Mesendoderm (in vitro differentiated cells): ENCODE measurements around the gene ZBTB8B.

Experiments
- DNase-seq: peaks from one replicate; pipeline ENCODE4 v3.0.0; 2013
- H2AK5ac ChIP-seq: 2 replicates; pipeline ENCODE4 v1.6.1; 2013; ENCODE audit warnings: low read length, inconsistent platforms
- H2BK120ac ChIP-seq: 2 replicates; pipeline ENCODE4 v1.6.1; 2013; ENCODE audit warnings: low read depth, mild to moderate bottlenecking, low read length, moderate library complexity, mixed read lengths
- H2BK15ac ChIP-seq: replicated peaks from 2 replicates; pipeline ENCODE4 v1.6.1; 2013; ENCODE audit warnings: low read depth, mild to moderate bottlenecking, moderate library complexity
- H2BK5ac ChIP-seq: 2 replicates; pipeline ENCODE4 v1.6.1; 2013; ENCODE audit warnings: low read length, inconsistent platforms
- H3K18ac ChIP-seq: 2 replicates; pipeline ENCODE4 v1.6.1; 2013; ENCODE audit warnings: mild to moderate bottlenecking, low read length, mixed read lengths
- H3K23ac ChIP-seq: one replicate; pipeline ENCODE4 v1.6.1; 2013; ENCODE audit warnings: low read length
- H3K27ac ChIP-seq: 2 replicates; pipeline ENCODE4 v1.5.1; 2013; ENCODE audit warnings: low read depth, mild to moderate bottlenecking, inconsistent platforms, low read length, moderate library complexity
- H3K27me3 ChIP-seq: 2 replicates; pipeline ENCODE4 v1.6.1; 2013; ENCODE audit warnings: low read length, control low read depth, mild to moderate bottlenecking, inconsistent platforms; ENCODE audit not compliant: insufficient read depth, poor library complexity
- H3K36me3 ChIP-seq: 2 replicates; pipeline ENCODE4 v1.6.1; 2013; ENCODE audit warnings: low read length, inconsistent platforms; ENCODE audit not compliant: control insufficient read depth, insufficient read depth
- H3K4ac ChIP-seq: one replicate; pipeline ENCODE4 v1.6.1; 2013; ENCODE audit warnings: low read depth, mild to moderate bottlenecking, low read length, moderate library complexity
- H3K4me1 ChIP-seq: 2 replicates; pipeline ENCODE4 v1.6.1; 2013; ENCODE audit warnings: low read depth, low read length, inconsistent platforms; ENCODE audit not compliant: control insufficient read depth
- H3K4me2 ChIP-seq: 2 replicates; pipeline ENCODE4 v1.6.1; 2013; ENCODE audit warnings: low read length
- H3K4me3 ChIP-seq: 2 replicates; pipeline ENCODE4 v1.5.1; 2013; ENCODE audit warnings: mild to moderate bottlenecking, low read length
- H3K56ac ChIP-seq: one replicate; pipeline ENCODE4 v1.6.1; 2013; ENCODE audit warnings: low read length
- H3K79me1 ChIP-seq: 2 replicates; pipeline ENCODE4 v1.6.1; 2013; ENCODE audit warnings: low read length, inconsistent platforms
- H3K79me2 ChIP-seq: 2 replicates; pipeline ENCODE4 v1.6.1; 2013; ENCODE audit warnings: mild to moderate bottlenecking, low read length; ENCODE audit not compliant: control insufficient read depth, insufficient read depth
- H3K9ac ChIP-seq: 2 replicates; pipeline ENCODE4 v1.6.1; 2013; ENCODE audit warnings: low read length, inconsistent platforms
- H4K5ac ChIP-seq: one replicate; pipeline ENCODE4 v1.6.1; 2013; ENCODE audit warnings: low read length
- H4K8ac ChIP-seq: one replicate; pipeline ENCODE4 v1.6.1; 2013; ENCODE audit warnings: low read depth, mild to moderate bottlenecking, control low read depth, low read length, moderate library complexity
- WGBS: extraction: QIAGEN DNeasy Blood & Tissue Kit; methylation state at CpG from one replicate; pipeline ENCODE4 v1.1.7; 2013; ENCODE audit warnings: low lambda C conversion rate, missing lambda C conversion rate; ENCODE audit not compliant: insufficient coverage; ENCODE audit errors: extremely low coverage; 5-methylcytosine and 5-hydroxymethylcytosine counted together

ZBTB8B gene

DNA sequence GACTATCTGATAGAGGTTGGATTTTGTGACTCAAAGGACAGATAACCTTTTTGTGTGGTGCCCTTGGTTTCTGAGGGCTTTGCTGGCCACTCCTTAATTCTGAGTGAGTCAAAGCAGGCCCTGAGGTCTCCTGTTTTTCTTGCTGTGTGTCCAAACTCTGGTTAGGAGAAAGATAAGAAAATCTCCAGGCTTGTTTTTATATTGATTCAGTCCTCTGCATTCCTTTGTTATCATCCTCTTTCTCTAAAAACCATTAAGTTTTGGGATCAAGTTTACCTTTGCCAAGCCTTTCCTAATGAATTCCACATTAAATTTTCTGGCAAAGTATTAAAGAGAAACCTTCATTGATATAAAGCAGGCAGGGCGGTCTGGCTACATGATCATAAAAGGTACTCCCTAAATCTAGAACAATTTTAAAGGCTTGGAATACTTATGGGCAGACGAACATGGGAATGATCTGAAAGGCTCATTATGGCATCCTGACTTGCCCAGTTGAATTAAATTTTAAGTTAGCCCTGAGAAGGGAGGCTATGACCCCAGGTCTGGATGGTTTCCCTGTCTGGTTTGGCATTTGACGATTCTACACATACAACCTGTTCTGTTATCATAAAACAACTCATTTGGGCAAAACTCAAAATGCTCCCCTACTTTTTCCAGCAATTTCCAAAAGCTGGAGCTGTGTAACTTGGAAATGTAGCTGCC, 20.8 kb downstream of the ZBTB8B start:
- Histone ChIP-seq H2BK15ac (no peak overlapping the region), H3K4me2 (no peak overlapping the region), H3K4ac (no peak overlapping the region), H3K27ac (no peak overlapping the region), H2BK120ac (no peak overlapping the region), H3K4me3 (no peak overlapping the region), H4K5ac (no peak overlapping the region), H3K18ac (no peak overlapping the region), H3K9ac (no peak overlapping the region), H3K79me1 (no peaks in the 10 kb centered on the region), H3K23ac (no peak overlapping the region), H3K27me3 (no peaks in the 10 kb centered on the region), H3K79me2 (no peaks in the 10 kb centered on the region), H2AK5ac (no peak overlapping the region), H4K8ac (no peak overlapping the region), H2BK5ac (no peak overlapping the region), H3K36me3 (no peaks in the 10 kb centered on the region), H3K56ac (no peak overlapping the region), H3K4me1 (no peaks in the 10 kb centered on the region)
- DNase-seq = no peak
- no CpG with 5 or more reads among the region's 3 CpGs for WGBS

DNA sequence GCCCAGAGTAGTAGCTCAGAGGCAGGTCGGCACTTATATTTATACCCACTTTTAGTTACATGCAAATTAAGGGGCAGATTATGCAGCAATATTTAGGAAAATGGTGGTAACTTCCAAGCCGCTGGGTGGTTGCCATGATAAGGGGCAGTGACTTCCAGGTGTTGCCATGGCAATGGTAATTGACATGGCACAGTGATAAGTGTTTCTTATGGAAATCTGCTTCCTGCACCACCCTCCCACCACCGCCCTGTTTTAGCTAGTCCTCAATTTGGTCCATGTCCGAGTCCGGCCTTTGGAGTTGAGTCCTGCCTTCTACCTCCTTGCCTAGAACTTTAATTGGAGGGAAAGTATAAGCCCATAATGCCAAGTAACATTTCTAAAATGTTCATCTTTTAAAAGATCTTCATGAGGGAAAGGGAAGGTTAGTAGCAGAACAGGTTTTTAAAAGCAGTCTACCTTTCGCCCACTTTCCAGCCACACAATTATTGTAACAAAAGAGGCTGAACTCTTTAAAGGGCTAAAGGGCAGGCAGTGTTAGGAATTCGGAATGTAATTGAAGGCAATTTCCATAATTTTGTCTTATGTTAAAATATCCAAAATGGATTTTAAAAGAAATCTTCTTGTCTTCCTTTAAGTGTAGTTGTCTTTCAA, 21.7 kb downstream of the ZBTB8B start:
- no peak for DNase-seq
- WGBS = no CpG with 5 or more reads among the region's 7 CpGs
- H3K4ac ChIP-seq = no peak overlapping the region

DNA sequence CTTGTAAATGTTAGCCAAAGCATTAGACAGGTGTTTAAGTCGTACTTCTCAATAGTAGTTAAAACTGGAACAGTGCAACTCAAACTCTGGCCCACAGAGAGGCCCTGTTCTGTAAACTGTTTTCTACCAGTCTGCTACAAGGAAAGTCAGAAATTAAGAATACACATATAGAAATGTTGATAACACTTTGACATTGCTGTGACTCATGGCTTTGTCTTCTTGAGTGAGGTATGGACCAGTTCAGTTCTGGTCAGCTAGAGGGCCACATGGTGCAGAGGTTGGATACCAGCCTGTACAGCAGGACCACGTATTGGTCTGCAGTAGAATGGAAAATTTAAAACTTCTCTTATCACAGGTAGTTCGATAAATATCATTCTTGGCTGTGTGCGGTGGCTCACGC, 22.3 kb downstream of the ZBTB8B start:
- H3K9ac ChIP-seq = no peak overlapping the region
- no peaks in the 10 kb centered on the region for H3K4me1 ChIP-seq
- no peak overlapping the region for H3K18ac ChIP-seq
- no peak overlapping the region for H3K27ac ChIP-seq
- no peak overlapping the region for H2BK120ac ChIP-seq
- WGBS = no CpG with 5 or more reads among the region's 5 CpGs
- DNase-seq = no peak
- no peak overlapping the region for H2BK5ac ChIP-seq
- H3K27me3 ChIP-seq = no peaks in the 10 kb centered on the region
- H3K4me3 ChIP-seq = no peak overlapping the region
- no peak overlapping the region for H4K5ac ChIP-seq
- no peak overlapping the region for H3K56ac ChIP-seq
- no peak overlapping the region for H3K4me2 ChIP-seq
- no peak overlapping the region for H4K8ac ChIP-seq
- H3K36me3 ChIP-seq = no peaks in the 10 kb centered on the region
- H3K79me1 ChIP-seq = no peaks in the 10 kb centered on the region
- H3K4ac ChIP-seq = no peak overlapping the region
- H2AK5ac ChIP-seq = no peak overlapping the region
- H2BK15ac ChIP-seq = no peak overlapping the region
- no peaks in the 10 kb centered on the region for H3K79me2 ChIP-seq
- no peak overlapping the region for H3K23ac ChIP-seq

More for the DNA sequence above, 21.7 kb downstream of the ZBTB8B start:
- Histone ChIP-seq H3K4me2 (no peak overlapping the region), H3K27ac (no peak overlapping the region), H2AK5ac (no peak overlapping the region), H4K5ac (no peak overlapping the region), H2BK120ac (no peak overlapping the region), H4K8ac (no peak overlapping the region), H3K27me3 (no peaks in the 10 kb centered on the region), H3K4me1 (no peaks in the 10 kb centered on the region), H3K4me3 (no peak overlapping the region), H2BK15ac (no peak overlapping the region), H2BK5ac (no peak overlapping the region), H3K9ac (no peak overlapping the region), H3K79me2 (no peaks in the 10 kb centered on the region), H3K56ac (no peak overlapping the region), H3K36me3 (no peaks in the 10 kb centered on the region), H3K18ac (no peak overlapping the region), H3K23ac (no peak overlapping the region), H3K79me1 (no peaks in the 10 kb centered on the region)

DNA sequence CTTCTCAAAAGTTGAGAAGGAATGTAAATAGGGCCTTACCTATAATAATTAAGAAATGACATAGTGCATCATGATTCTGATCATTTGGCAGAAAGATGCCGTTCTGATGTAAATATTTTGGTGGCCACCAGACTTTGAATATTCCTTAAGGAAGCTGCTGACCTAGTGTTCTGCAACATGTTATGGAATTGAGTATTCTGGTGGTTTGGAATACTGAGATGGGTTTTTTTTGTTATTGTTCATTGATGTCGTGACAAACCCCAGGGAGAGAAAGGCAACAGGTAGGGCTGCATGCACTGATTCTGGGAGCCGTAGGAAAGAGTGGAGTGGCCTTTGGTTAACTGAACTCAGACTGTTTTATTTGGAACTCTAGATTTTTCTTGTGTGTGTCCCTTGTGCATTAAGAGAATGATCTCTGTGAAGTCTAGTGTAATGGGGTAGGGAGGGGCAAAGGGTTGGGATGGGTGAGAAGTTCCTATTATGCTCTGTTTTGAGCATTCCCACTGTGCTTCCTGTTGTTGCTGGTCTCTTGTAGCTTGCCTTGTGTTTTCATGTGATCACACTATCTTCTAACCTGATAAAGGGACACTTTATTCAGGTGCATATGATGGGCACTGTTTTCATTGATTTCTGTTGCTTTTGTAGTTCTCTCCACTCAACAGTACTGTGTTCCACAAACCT, 25.0 kb downstream of the ZBTB8B start:
- H3K27ac ChIP-seq = no peak overlapping the region
- no peak overlapping the region for H2BK15ac ChIP-seq

DNA sequence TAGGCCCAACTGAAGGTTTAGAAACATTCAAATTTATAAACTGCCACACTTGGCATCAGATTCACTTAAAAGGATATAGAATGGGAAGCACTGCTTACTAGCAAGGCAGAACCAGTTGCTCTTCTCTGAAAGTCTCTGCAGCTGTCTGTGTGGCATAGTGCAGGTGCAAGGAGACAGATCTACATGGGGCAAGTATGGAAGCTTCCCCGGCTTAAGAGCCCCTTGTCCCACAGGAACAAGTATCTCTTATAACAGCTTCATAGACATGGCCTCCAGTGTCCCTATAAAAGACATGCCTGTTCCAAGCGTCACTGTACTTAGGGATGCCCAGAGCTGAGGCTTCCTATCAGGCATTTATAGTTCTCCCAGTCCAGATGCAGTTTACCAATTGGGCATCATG, 26.5 kb downstream of the ZBTB8B start:
- no peak overlapping the region for H3K18ac ChIP-seq
- H3K56ac ChIP-seq = no peak overlapping the region
- H3K36me3 ChIP-seq = no peaks in the 10 kb centered on the region
- no peak overlapping the region for H3K27ac ChIP-seq
- no peak overlapping the region for H3K4me3 ChIP-seq
- H2BK15ac ChIP-seq = no peak overlapping the region
- no peak overlapping the region for H2BK120ac ChIP-seq
- H2BK5ac ChIP-seq = no peak overlapping the region
- H3K79me1 ChIP-seq = no peaks in the 10 kb centered on the region
- H3K79me2 ChIP-seq = no peaks in the 10 kb centered on the region
- no peak for DNase-seq
- no CpG with 5 or more reads among the region's 2 CpGs for WGBS
- H2AK5ac ChIP-seq = no peak overlapping the region
- no peaks in the 10 kb centered on the region for H3K4me1 ChIP-seq
- H4K5ac ChIP-seq = no peak overlapping the region
- H4K8ac ChIP-seq = no peak overlapping the region
- H3K27me3 ChIP-seq = no peaks in the 10 kb centered on the region
- no peak overlapping the region for H3K9ac ChIP-seq
- H3K4ac ChIP-seq = no peak overlapping the region
- no peak overlapping the region for H3K23ac ChIP-seq
- no peak overlapping the region for H3K4me2 ChIP-seq

More for the DNA sequence above, 25.0 kb downstream of the ZBTB8B start:
- Histone ChIP-seq H3K9ac (no peak overlapping the region), H3K18ac (no peak overlapping the region), H3K23ac (no peak overlapping the region), H4K5ac (no peak overlapping the region), H3K56ac (no peak overlapping the region), H3K4me1 (no peaks in the 10 kb centered on the region), H3K79me2 (no peaks in the 10 kb centered on the region), H3K4me2 (no peak overlapping the region), H2AK5ac (no peak overlapping the region), H4K8ac (no peak overlapping the region), H2BK120ac (no peak overlapping the region), H3K4me3 (no peak overlapping the region), H3K4ac (no peak overlapping the region), H3K27me3 (no peaks in the 10 kb centered on the region), H3K36me3 (no peaks in the 10 kb centered on the region), H3K79me1 (no peaks in the 10 kb centered on the region), H2BK5ac (no peak overlapping the region)
- no peak for DNase-seq
- no CpG with 5 or more reads among the region's 3 CpGs for WGBS
